Measurements from ENCODE around the gene DMXL2.
A peak's percentile ranks its signal among the peaks of the same experiment; 100 is the strongest.
"Not testable (repeated sequence)": the region's sequence is repeated elsewhere in the genome, so short reads cannot be mapped to it uniquely, and the experiment has no call there.

Gene DMXL2

DNA sequence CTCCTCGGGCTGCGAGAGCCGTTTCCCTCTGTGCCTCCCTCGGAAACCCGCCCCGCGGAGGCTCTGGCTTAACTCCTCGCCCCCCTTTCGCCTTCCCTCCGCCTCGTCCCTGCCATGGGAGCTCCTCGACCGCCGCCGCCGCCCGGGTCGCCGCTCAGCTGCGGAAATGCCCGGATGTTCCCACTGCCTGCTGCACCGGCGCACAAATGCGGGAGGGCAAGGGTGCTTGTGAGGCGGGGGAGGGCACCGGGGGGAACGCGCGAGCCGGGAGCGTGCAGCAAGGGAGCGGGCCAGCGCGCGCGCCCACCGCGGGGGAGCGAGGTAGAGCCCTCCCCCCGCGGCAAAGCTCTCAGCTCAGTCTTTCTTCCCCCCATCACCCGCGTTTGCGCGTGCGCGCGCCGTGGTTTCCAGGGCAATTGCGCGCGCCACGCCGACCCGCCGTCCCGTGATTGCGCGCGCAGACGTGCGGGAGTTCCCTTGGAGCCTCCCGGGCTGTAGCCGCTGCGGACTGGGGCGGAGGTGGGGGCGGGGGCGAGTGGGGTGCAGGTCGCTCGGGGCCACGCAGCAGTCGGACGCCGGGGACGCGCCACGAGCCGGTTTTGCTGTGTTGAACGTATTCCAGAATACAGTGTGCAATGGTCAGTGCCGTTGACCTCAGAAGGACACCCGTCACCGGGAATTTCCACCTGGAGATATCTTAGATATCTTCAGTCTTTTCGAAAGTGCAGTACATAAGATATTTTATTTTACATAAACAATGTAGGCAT, at the start of gene DMXL2:
TSS of gene DMXL2 (minus strand) at position 168 of the 767 bp plus-strand sequence. CDS start 226 bp downstream, outside the sequence.
- DNase-seq (ENCODE audit: low spot score) = peak; percentile 89

DNA sequence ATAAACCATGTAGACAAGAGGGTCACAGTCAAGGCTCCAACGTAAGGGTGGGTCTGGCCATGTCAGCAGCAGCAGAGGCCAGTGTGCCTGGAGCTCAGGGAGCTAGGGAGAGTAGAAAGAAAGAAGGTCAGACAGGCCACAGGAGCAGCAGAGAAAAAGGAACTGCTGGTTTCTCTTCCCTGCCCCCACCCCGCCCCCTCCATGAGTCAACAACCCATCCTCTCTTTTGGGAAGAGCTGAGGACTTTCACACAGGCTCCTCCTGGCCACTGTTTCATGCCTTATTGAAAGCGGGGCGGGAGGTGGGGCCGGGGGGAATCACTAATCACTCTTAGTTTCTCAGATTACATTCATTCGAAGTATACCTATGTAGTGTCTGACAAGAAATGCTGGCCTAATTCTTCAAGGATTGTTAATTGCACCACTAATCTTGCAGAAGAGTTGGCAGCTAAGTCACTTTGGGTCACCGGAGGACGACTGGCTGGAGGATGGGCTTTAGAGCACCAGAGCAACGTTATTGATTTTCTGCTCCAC, 49.6 kb upstream of the DMXL2 start:
- DNase-seq (ENCODE audit: low spot score) = no peak

- DNase-seq (ENCODE audit: low spot score) = no peak
These were observed 46.8 kb upstream of the DMXL2 start for GRCh38 chr15:51669381-51669780.

GRCh38 chr15:51668446-51668845, 45.9 kb upstream of the DMXL2 start:
- no peak for DNase-seq (ENCODE audit: low spot score)

- DNase-seq (ENCODE audit: low spot score) = no peak
These were observed 44.9 kb upstream of the DMXL2 start for GRCh38 chr15:51667478-51667877.

GRCh38 chr15:51661072-51661471, 38.5 kb upstream of the DMXL2 start:
- no peak for DNase-seq (ENCODE audit: low spot score)

DNA sequence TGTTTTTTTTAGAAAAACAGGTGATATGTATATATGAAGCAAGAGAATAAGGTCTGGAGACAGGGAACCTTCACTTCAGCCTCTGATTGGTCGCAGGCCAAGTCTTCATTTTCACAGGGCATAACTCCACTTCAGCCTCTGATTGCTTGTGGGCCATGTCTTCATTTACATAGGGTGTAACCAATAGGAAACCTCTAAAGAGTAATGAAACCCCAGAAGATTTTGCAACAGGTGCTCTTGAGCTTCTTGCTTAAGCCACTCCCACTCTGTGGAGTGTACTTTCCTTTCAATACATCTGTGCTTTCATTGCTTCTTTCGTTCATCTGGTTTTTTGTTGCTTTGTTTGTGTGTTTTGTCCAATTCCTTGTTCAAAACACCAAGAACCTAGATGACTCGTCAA, 36.1 kb upstream of the DMXL2 start:
- no peak for DNase-seq (ENCODE audit: low spot score)

DNA sequence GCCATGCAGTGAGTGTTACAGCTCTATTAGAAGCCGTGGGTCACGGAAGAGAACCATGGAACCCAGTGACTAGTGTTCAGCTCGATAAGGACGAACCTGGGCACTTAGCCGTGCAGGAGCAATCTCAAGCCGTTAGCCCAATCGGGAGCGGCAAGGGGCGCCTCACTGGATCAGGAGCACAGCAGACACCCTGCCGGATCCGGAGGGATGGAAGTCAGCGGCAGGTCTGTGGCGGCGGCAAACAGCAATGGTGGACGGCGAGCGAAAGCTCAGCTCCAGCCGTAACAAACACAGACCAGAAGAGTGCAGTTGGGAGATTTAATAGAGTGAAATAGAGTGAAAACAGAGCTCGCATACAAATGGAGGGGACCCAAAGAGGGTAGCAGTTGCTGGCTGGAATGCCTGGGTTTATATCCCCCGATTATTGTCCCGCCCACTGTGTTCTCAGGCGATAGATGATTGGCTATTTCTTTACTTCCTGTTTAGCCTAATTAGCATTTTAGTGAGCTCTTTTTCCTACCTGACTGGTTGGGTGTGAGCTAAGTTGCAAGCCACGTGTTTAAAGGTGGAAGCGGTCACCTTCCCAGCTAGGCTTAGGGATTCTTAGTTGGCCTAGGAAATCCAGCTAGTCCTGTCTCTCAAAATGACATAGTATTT, 33.0 kb upstream of the DMXL2 start:
- not testable (repeated sequence) for DNase-seq (ENCODE audit: low spot score)

GRCh38 chr15:51652084-51652668, 29.6 kb upstream of the DMXL2 start:
- DNase-seq (ENCODE audit: low spot score) = no peak

- DNase-seq (ENCODE audit: low spot score) = peak; percentile 86
These were observed 27.3 kb upstream of the DMXL2 start for GRCh38 chr15:51649659-51650521.

GRCh38 chr15:51648643-51649042, 26.1 kb upstream of the DMXL2 start:
- DNase-seq (ENCODE audit: low spot score) = not testable (repeated sequence)

- DNase-seq (ENCODE audit: low spot score) = not testable (repeated sequence)
These were observed 25.5 kb upstream of the DMXL2 start for GRCh38 chr15:51648101-51648500.

- DNase-seq (ENCODE audit: low spot score) = peak; percentile 47
These were observed 24.6 kb upstream of the DMXL2 start for GRCh38 chr15:51647128-51647562.

DNA sequence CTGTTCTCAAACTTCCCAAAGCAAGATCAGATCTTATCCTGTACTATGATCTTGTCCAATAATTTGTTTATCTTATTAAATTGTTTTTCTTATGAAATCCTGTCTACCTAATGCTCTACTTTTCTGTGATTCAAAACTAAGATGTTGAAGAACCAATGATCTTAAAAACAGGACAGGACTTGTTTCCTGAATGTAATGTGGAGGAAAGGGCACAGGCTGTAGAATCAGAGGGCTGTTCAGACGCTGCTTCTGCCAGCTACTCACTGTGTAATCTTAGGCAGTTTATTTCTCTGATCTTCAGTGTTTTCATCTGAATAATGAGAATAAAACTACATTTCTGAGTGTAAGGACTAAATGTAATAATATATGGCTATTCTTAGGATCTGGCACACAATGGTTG, 20.1 kb upstream of the DMXL2 start:
- no peak for DNase-seq (ENCODE audit: low spot score)

DNA sequence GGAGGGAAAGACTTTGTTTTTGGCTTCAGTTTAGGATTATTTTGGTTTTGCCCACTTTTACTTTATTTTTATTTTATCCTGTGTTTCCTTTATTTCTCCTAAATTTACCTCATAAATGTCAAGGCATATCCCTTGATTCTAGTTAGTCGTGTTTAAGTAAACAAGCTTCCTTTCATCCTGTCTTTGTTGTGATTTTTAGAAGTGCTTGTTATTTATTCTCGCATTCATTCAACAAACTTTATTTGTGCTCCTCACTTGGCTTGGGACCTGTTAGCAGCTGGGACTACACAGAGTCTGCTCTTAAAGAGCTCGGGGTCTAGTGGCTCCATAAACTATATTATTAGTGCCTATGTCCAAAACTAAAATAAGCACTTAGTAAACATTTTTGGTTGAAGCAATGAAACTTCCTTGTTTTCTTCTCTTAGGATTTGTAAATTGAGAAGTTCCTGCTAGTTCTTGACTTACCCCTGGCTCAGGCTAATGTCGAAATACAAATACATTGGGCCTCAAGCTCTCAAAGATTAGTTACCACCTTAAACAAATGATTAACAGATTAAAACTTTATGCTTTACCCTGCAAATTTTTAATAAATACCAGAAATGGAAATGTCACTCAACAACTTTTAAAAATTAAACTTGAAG, 19.0 kb upstream of the DMXL2 start:
- DNase-seq (ENCODE audit: low spot score) = no peak

GRCh38 chr15:51634591-51635198, 12.1 kb upstream of the DMXL2 start:
- DNase-seq (ENCODE audit: low spot score) = no peak

GRCh38 chr15:51629612-51630011, 7.0 kb upstream of the DMXL2 start:
- no peak for DNase-seq (ENCODE audit: low spot score)

- DNase-seq (ENCODE audit: low spot score) = no peak
These were observed 2.7 kb upstream of the DMXL2 start for GRCh38 chr15:51625236-51625635.

DNA sequence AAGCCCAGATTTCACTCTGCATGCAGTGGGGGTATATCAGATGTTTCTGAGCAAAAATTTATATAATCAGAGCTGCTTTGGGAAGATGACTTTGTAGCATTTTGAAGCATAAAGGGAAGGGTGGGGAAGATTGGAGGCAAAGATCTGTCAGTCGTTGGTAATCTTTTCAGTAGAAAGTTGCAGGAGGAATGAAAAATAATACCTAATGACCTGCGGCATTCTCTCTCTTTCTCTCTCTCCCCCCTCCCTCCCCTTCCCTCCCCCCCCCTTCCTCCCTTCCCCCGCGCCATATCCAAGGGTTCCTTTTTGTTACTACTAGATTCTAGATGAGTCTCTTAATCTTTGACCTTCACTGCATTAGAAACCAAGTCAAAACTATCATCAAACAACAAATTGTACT, 1.5 kb upstream of the DMXL2 start:
- DNase-seq (ENCODE audit: low spot score) = no peak

- DNase-seq (ENCODE audit: low spot score) = peak; percentile 24
These were observed 891 bp upstream of the DMXL2 start for GRCh38 chr15:51623386-51623938.
